ENCODE measurements around the gene GRID1.

DNA sequence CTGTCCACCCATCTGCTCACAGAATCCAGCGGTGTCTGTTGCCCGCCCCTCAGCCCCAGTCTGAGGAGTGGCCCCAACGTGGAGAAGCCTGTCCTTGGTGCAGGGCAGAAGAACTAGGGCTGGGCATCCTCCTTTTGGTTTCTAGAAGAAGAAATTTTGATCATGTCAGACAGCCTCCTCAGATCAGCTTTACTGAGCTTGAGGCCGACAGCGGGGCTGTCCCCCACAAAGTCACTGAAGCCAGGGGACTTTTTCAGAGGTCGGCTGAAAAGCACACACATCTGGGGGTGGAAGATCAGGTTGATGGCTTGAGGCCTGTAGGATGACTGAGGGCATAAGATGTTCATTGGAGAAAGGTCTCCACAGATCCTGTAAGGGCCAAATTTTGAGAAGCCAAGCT is 767.9 kb downstream of the GRID1 start:
- TF ChIP-seq, protein P1, sequence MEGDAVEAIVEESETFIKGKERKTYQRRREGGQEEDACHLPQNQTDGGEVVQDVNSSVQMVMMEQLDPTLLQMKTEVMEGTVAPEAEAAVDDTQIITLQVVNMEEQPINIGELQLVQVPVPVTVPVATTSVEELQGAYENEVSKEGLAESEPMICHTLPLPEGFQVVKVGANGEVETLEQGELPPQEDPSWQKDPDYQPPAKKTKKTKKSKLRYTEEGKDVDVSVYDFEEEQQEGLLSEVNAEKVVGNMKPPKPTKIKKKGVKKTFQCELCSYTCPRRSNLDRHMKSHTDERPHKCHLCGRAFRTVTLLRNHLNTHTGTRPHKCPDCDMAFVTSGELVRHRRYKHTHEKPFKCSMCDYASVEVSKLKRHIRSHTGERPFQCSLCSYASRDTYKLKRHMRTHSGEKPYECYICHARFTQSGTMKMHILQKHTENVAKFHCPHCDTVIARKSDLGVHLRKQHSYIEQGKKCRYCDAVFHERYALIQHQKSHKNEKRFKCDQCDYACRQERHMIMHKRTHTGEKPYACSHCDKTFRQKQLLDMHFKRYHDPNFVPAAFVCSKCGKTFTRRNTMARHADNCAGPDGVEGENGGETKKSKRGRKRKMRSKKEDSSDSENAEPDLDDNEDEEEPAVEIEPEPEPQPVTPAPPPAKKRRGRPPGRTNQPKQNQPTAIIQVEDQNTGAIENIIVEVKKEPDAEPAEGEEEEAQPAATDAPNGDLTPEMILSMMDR (IDR thresholded peaks at IDR 0.05), result no peak
- TF ChIP-seq POLR2A (IDR thresholded peaks at IDR 0.05), result no peak

Measured in Peyer's patch (tissue), 4 donors.